GM12892 (cell line): Measurements from ENCODE around the gene MYORG.

Experiments used
- DNase-seq: peaks from one replicate; pipeline ENCODE4 v3.0.0; 2011; ENCODE audit not compliant: insufficient read length
- FAIRE-seq: peaks from 2 replicates; lab custom pipeline; 2011; peaks lifted over from hg19 to GRCh38; lab: Jason Lieb, UNC
- POLR2A ChIP-seq: IDR thresholded peaks from 2 replicates; pipeline ENCODE4 v1.6.1; 2011; ENCODE audit warnings: low read depth, low read length, control low read depth
- POLR2AphosphoS5 ChIP-seq: IDR thresholded peaks from 2 replicates; pipeline ENCODE4 v1.6.1; 2011; ENCODE audit warnings: low read depth, low read length, control low read depth
- TAF1 ChIP-seq: IDR thresholded peaks from 2 replicates; pipeline ENCODE4 v1.6.1; 2011; ENCODE audit warnings: low read depth, mild to moderate bottlenecking, control low read depth, low read length, borderline replicate concordance

The MYORG gene

GRCh38 chr9:34382879-34383278 lies 6.2 kb upstream of the MYORG start:
- FAIRE-seq (no peak), DNase-seq (no peak)
- TF ChIP-seq TAF1 (no peak), POLR2AphosphoS5 (no peak), POLR2A (no peak)

GRCh38 chr9:34382054-34382453 lies 5.4 kb upstream of the MYORG start:
- no peak for FAIRE-seq
- no peak for TF ChIP-seq TAF1
- no peak for TF ChIP-seq POLR2A
- TF ChIP-seq POLR2AphosphoS5, result no peak
- DNase-seq, result no peak

- TF ChIP-seq TAF1, result no peak
- no peak for TF ChIP-seq POLR2AphosphoS5
- TF ChIP-seq POLR2A, result no peak
- no peak for FAIRE-seq
- DNase-seq, result no peak
Measured at GRCh38 chr9:34381323-34381722, 4.6 kb upstream of the MYORG start.

DNA sequence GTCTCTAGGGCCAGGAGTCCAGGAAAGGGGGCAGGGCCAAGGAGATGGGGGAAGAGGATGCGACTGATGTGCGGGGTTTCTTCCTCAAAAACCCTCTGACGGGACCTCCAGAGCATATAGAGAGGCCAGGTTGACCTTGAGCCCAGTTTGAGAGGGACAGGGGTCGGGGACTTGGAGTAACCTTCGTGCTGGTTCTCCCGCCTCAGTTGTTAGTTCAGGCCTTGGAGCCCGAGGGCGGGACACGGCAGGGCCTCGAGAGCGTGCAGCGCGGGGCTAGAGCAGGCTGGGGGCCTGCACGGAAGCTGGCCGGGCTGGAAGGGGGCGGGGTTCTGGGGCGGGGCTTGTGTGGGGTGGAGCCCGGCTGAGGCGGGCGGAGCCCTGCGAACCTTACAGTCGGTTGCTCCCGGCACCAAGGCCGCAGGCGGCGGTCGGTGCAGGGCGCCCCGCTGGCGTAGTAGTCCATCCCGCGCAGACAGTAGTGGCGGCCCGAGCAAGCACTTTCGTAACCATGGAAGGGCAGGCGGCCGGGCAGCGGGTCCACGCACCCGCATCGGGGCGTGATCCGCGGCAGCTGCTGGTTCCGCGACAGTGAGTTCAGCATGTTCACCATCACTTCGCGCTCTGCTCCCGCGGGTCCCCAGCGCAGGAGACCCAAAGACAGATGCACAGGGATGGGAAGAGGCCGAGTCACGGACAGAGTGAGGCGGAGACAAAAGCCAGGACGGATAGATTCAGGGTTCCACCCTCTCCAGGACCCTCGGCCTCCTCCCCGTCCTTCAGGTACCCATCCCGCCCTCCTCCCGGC lies 4.0 kb upstream of the MYORG start:
- FAIRE-seq (peak; percentile 50), DNase-seq (peak; percentile 94)
- TF ChIP-seq POLR2A, result no peak
- no peak for TF ChIP-seq TAF1
- TF ChIP-seq POLR2AphosphoS5, result no peak

DNA sequence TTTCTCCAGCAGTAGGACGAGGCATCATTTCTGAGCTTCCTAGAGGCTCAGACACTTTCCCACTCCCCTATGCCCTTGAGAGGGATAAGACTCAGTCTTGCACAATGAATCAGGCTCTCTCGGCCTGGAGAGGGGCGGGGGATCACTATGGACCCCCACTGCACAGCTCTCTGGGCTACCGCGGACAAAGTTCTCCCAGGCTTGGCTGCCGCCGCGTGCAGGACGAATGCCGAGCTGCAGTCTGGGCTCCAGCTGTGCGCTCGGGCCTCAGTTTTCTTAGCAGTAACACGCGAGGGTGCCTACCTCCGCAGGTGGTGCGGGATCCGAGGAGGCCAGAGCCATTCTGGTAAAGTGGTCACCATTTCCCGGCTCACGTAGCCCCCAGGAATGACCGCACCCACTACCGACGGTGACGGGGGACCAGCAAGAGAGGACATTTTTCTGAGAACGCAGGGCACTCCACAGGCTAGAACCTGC lies 3.4 kb upstream of the MYORG start:
- no peak for DNase-seq

DNA sequence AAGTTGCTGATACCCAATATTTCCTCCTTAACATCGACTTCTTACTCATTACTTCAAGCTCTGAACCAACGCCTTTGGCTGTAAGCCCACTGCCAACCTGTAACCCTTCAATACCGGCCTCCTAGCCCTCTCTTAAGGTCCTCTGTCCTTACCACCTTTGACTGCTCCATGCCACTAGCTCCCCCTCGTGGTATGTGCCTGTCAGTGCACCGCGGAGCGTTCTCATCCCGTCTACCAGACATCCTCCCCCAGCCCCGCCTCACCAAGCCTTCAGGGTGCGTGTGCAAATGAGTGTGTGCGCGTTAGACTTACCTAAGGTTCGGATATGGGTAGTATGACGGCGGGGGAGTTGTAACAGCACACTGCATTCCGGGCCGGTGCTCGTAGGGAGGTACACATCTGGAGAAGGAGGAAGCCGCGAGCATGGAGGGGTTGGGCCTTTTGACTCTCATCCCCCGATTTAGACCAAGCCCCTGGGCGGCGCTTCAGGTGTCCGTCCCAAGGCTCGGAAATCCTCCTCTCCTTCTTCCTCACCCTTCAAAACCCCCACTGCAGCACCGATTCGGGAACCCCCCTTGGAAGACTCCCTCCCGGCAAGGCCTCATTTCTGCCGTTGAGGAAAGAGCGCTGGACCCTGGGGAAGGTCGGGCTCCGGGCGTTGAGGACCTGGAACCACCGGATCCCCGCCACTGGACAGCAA lies 2.8 kb upstream of the MYORG start:
- FAIRE-seq (peak; percentile 95), DNase-seq (peak; percentile 78)
- no peak for TF ChIP-seq TAF1
- no peak for TF ChIP-seq POLR2AphosphoS5
- TF ChIP-seq POLR2A, result no peak

More for the DNA sequence above, 3.4 kb upstream of the MYORG start:
- FAIRE-seq, result no peak
- no peak for TF ChIP-seq TAF1
- no peak for TF ChIP-seq POLR2AphosphoS5
- TF ChIP-seq POLR2A, result no peak

DNA sequence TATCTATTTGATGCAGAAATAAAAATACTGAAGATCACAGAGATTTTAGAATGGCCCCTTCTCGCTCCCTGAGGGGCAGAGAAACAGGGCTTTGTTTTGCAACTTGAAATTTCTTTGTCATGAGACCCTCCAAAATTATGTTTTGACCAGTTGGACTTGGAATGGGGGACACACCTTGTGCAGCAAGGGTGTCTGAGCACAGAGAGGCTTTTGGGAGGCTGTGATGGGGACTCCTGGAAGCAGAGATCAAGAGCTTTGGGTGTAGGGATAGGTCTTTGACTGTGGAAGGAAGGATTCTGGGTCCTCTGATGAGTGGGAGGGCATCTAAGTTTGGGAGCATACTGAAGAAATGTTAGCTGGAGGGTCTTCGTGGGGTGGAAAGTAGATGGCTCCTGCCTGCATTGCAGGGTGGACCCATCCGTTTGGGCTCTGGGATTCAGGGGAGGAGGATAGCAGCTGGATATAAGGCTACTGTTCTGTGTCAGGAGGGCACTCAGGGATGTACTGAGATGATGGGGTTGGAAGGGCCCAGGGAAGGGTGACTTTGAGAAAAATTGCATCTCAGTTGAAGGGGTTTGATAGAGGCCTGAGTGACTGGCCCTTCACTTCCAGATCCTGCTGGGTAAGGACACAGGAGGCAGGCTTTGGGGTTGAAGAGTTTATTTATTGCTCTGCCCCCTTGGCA lies 1.8 kb upstream of the MYORG start:
- TF ChIP-seq POLR2AphosphoS5 (no peak), POLR2A (no peak), TAF1 (no peak)
- FAIRE-seq (no peak), DNase-seq (no peak)

GRCh38 chr9:34377404-34377746 lies 677 bp upstream of the MYORG start:
- TF ChIP-seq TAF1, result no peak
- no peak for TF ChIP-seq POLR2AphosphoS5
- no peak for TF ChIP-seq POLR2A
- FAIRE-seq (no peak), DNase-seq (no peak)

DNA sequence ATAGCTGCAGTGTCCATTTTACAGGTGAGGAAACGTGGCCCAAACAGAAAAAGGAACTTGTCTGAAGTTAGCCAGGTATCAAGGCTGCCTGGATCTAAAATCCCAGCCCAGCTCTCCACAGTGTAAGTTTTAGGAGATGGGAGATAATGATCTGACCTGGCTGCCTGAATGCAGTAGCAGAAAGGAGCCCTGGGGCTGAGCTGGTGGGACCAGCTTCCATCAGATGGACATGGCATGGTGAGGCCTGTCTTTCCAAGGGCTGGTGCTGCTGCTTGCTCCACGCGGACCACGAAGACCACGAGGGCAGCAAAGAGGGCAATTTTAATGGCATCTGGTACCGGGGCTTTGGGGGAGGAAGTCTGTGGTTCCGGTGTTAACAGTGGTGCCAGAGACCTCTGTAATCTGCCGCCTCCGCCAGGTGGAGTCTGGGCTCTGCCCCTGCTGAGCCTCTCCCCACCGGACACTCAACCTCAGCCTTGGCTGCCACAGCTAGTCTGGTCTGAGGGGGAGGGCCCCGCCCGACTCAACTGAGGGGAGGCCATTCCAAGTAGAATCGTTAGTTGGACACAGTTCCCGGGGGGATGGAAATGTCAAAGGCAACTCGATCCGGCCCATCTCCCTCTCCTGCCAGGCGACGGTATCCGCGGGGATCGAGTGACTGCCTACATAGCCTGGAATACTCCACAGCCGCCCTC lies 650 bp downstream of the MYORG start:
- FAIRE-seq (peak; percentile 54), DNase-seq (no peak)
- no peak for TF ChIP-seq POLR2AphosphoS5
- TF ChIP-seq POLR2A, result no peak
- TF ChIP-seq TAF1, result no peak

DNA sequence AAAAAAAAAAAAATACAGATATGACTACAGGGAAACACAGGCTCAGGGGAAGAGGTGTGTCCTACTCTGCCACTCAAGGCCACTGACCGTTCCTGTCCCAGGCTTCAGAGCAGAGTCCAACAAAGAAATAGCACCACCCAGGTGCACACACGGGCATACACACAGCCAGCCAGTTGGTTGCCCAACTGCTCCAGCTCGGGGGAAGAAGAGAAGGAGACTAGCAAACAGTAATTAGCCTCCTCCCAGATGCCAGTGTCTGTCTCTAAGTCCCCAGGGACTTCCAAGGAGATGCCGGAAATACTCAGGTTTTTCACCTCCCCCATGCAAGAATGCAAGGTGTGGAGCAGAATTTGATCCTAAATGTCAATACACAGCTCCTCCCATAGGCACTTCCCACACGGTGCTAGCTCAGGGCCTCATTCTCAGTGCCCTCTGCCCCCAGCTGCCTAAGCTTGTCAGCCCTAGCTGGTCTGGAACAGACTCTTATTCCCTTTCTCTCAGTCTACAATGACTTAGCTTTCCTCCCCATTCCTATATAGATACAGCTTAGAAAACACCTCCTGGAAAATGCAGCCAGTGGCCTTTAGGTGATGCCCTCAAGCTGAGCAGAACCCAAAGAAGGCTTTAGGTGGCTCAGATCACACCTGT lies 1.7 kb downstream of the MYORG start:
- DNase-seq (no peak), FAIRE-seq (no peak)
- TF ChIP-seq POLR2AphosphoS5, result no peak
- no peak for TF ChIP-seq POLR2A
- no peak for TF ChIP-seq TAF1

DNA sequence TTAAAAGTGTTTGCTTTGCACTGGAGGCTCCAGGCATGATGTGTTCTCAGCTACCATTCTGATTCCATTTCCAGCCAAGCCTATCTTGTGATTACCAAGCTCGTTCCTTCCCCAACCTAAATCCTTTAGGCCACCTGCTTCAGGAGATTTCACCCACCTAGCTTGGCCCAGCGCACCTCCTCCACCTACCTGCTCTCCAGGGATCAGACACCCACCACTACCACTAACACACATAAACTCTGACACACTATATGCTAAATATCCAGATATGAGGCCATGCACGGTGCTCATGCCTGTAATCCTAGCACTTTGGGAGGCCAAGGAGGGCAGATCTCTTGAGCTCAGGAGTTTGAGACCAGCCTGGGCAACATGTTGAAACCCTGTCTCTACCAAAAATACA lies 2.4 kb downstream of the MYORG start:
- FAIRE-seq (no peak), DNase-seq (no peak)
- TF ChIP-seq POLR2AphosphoS5 (no peak), TAF1 (no peak), POLR2A (no peak)

- FAIRE-seq, result no peak
- no peak for TF ChIP-seq POLR2AphosphoS5
- no peak for TF ChIP-seq TAF1
- no peak for TF ChIP-seq POLR2A
- DNase-seq, result no peak
Measured at GRCh38 chr9:34373749-34374148, 2.9 kb downstream of the MYORG start.
